PC-3 (cell line): Measurements from ENCODE around the gene TEX11.
"Not testable (repeated sequence)": the region's sequence is repeated elsewhere in the genome, so short reads cannot be mapped to it uniquely, and the experiment has no call there.

ENCODE experiments used
- EZH2 ChIP-seq: fragments of 300-600 bp; sonication (generic); IDR thresholded peaks from one replicate; pipeline ENCODE4 v1.6.1; 2017; ENCODE audit warnings: antibody characterized with exemption, mild to moderate bottlenecking, low read length; ENCODE audit not compliant: unreplicated experiment
- TF ChIP-seq, protein P1 (sequence below): fragments of 300-600 bp; sonication (generic); conservative IDR thresholded peaks from 2 replicates; pipeline ENCODE4 v1.5.1; 2017; ENCODE audit warnings: antibody characterized with exemption, low read depth, mild to moderate bottlenecking, low read length

DNA sequence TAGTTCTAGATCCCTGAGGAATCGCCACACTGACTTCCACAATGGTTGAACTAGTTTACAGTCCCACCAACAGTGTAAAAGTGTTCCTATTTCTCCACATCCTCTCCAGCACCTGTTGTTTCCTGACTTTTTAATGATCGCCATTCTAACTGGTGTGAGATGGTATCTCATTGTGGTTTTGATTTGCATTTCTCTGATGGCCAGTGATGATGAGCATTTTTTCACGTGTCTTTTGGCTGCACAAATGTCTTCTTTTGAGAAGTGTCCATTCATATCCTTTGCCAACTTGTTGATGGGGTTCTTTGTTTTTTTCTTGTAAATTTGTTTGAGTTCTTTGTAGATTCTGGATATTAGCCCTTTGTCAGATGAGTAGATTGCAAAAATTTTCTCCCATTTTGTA is 197.2 kb downstream of the TEX11 start:
- TF ChIP-seq, protein P1, sequence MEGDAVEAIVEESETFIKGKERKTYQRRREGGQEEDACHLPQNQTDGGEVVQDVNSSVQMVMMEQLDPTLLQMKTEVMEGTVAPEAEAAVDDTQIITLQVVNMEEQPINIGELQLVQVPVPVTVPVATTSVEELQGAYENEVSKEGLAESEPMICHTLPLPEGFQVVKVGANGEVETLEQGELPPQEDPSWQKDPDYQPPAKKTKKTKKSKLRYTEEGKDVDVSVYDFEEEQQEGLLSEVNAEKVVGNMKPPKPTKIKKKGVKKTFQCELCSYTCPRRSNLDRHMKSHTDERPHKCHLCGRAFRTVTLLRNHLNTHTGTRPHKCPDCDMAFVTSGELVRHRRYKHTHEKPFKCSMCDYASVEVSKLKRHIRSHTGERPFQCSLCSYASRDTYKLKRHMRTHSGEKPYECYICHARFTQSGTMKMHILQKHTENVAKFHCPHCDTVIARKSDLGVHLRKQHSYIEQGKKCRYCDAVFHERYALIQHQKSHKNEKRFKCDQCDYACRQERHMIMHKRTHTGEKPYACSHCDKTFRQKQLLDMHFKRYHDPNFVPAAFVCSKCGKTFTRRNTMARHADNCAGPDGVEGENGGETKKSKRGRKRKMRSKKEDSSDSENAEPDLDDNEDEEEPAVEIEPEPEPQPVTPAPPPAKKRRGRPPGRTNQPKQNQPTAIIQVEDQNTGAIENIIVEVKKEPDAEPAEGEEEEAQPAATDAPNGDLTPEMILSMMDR = not testable (repeated sequence)
- TF ChIP-seq EZH2 = not testable (repeated sequence)
